Gastrocnemius medialis (tissue), 4 donors: Measurements from ENCODE around the gene PHLDA2.

Experiments used
- POLR2A ChIP-seq, 2 donors: fragments of 450-650 bp; IDR thresholded peaks; one replicate each; pipeline ENCODE4 v1.6.1; 2017; ENCODE audit warnings: antibody characterized with exemption in 2 of 2, mild to moderate bottlenecking in 2 of 2, moderate library complexity in 2 of 2
- TF ChIP-seq, protein P1 (sequence below), 5 experiments: fragments of 450-650 bp in 3 of 5; fragments of 200-600 bp in 2 of 5; sonication (generic) in 2 of 5; IDR thresholded peaks in 4 of 5; conservative IDR thresholded peaks in 1 of 5; 1 replicate in 4 of 5; 2 replicates in 1 of 5; pipeline ENCODE4 v1.5.1; 2016 to 2019; ENCODE audit warnings: antibody characterized with exemption in 5 of 5, mild to moderate bottlenecking in 3 of 5, moderate library complexity in 3 of 5

- TF ChIP-seq, protein P1, sequence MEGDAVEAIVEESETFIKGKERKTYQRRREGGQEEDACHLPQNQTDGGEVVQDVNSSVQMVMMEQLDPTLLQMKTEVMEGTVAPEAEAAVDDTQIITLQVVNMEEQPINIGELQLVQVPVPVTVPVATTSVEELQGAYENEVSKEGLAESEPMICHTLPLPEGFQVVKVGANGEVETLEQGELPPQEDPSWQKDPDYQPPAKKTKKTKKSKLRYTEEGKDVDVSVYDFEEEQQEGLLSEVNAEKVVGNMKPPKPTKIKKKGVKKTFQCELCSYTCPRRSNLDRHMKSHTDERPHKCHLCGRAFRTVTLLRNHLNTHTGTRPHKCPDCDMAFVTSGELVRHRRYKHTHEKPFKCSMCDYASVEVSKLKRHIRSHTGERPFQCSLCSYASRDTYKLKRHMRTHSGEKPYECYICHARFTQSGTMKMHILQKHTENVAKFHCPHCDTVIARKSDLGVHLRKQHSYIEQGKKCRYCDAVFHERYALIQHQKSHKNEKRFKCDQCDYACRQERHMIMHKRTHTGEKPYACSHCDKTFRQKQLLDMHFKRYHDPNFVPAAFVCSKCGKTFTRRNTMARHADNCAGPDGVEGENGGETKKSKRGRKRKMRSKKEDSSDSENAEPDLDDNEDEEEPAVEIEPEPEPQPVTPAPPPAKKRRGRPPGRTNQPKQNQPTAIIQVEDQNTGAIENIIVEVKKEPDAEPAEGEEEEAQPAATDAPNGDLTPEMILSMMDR (IDR thresholded peaks at IDR 0.05 in 4 of 5, conservative IDR thresholded peaks at IDR 0.05 in 1 of 5), result no peak
- no peak for TF ChIP-seq POLR2A (IDR thresholded peaks at IDR 0.05)
Observed at GRCh38 chr11:2913019-2913431, 16.2 kb downstream of the PHLDA2 start.
